ENCODE measurements around the gene CRISPLD2.

Gene CRISPLD2

GRCh38 chr16:84800158-84800978 is 19.4 kb upstream of the CRISPLD2 start:
- no peak for DNase-seq (ENCODE audit: low read depth in 2 of 2)

DNA sequence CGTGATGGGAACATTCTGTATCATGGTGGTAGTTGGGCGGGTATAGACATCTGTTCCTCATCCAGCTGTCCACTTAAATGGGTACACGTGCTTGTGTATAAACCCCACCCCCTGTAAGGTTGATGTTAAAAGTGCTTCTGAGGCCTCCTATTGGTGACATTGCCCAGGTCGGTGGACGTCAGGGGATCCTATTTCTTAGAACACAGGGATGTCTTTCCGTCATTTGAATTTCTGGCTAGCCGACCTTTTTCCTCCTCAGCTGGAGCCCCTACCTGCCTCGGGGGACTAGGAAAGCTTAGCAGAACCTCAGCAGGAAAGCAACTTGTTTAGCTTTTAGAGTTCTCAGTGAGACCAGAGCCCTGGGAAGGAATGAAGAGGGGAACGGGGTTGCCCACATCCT is 16.6 kb upstream of the CRISPLD2 start:
- DNase-seq (ENCODE audit: low read depth in 2 of 2): no peak

GRCh38 chr16:84804326-84804725 is 15.5 kb upstream of the CRISPLD2 start:
- DNase-seq (ENCODE audit: low read depth in 2 of 2): no peak

DNA sequence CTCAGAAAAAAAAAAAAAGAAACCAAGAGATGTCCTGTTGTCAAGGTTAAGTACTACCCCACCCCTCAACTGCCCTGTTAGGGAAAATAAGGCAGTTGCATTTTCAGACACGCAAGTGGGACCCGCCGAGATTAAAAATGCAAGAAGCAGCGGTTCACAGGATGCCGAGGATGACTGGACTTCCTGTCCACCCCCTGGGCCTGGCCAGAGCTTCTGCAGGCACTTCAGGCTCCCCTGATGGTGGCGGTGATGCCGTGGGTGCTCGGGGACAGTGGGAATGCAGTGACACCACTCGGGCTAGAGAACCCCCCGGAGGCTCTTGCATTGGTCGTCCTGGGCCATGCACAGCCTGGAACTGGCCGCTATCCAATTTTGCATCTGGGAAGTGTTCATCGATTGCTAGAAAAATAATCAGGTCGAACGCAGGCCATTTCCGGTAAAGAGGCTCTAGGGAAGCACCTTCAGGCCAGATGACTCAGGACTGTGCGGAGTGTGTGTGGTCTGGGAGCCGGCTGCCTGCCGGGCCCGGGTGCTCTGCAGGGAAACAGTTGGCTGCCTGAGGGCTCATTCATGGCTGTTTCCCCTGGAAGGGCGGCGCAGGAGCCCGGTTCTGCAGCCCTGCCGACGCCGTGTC is 13.4 kb upstream of the CRISPLD2 start:
- peak; percentile 57 to 61 for DNase-seq (ENCODE audit: low read depth in 2 of 2)

GRCh38 chr16:84806890-84807258 is 12.9 kb upstream of the CRISPLD2 start:
- DNase-seq (ENCODE audit: low read depth in 2 of 2): no peak

DNA sequence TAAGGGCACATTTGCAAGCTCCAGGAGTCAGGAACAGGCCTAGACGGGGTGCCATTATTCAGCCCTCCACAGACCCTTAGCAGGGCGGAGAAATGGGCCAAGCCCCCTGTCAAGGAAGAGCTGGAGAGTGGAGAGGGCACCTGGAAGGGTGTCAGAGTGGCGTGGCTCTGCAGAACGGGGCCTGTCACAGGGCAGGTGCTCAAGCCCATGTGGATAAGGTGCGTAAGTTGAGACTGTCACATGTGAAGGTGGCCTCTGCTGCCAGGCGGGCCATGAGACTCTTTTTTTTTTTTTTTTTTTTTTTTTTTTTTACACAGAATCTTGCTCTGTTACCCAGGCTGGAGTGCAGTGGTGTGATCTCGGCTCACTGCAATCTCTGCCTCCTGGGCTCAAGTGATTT is 12.0 kb upstream of the CRISPLD2 start:
- DNase-seq (ENCODE audit: low read depth in 2 of 2): no peak

GRCh38 chr16:84808826-84809225 is 11.0 kb upstream of the CRISPLD2 start:
- DNase-seq (ENCODE audit: low read depth in 2 of 2): no peak

GRCh38 chr16:84810518-84811273 is 9.1 kb upstream of the CRISPLD2 start:
- DNase-seq (ENCODE audit: low read depth in 2 of 2): peak; percentile 49 to 53

- no peak for DNase-seq (ENCODE audit: low read depth in 2 of 2)
Observed at GRCh38 chr16:84811529-84811928, 8.3 kb upstream of the CRISPLD2 start.

GRCh38 chr16:84813141-84813934 is 6.4 kb upstream of the CRISPLD2 start:
- no peak for DNase-seq (ENCODE audit: low read depth in 2 of 2)

DNA sequence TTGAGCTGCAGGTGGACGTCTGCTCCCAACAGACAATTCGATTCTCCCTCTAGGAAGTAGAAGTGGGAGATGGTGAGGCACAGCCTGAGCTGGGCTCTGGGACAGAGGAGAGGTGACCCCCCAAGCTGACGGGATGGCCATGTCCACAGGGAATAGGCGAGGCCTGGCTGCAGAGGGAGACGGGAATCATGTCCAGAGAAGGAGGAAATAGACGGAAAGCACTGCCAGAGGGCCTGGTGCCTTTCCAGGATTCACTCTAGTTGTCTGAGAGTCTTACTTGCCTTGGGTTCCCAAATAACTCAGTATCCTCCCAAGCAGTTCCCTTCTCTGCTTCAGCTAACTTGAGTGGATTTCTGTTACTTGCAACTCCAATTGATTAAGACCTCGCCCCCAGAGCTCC is 4.3 kb upstream of the CRISPLD2 start:
- no peak for DNase-seq (ENCODE audit: low read depth in 2 of 2)

GRCh38 chr16:84816023-84816422 is 3.8 kb upstream of the CRISPLD2 start:
- DNase-seq (ENCODE audit: low read depth in 2 of 2): no peak

GRCh38 chr16:84816485-84816884 is 3.3 kb upstream of the CRISPLD2 start:
- DNase-seq (ENCODE audit: low read depth in 2 of 2): no peak

- DNase-seq (ENCODE audit: low read depth in 2 of 2): no peak
Observed at GRCh38 chr16:84817206-84817605, 2.6 kb upstream of the CRISPLD2 start.

- DNase-seq (ENCODE audit: low read depth in 2 of 2): no peak
Observed at GRCh38 chr16:84817613-84818012, 2.2 kb upstream of the CRISPLD2 start.

DNA sequence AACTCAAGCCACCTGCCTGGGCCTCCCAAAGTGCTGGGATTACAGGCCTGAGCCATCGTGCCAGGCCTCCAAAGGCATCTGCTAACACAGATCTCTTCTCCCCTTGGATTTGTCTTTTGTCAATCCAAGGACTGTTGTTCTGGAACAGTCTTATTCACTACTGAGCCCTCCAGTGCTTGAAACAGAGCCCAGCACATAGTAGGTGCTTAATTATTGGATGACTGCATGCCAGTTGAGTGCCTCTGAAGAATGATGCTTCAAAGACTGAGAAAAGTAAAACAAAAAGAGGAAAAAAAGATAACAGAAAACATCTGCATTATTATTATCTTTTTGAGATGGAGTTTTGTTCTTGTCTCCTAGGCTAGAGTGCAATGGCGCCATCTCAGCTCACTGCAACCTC is 1.7 kb upstream of the CRISPLD2 start:
- DNase-seq (ENCODE audit: low read depth in 2 of 2): no peak

GRCh38 chr16:84818989-84819643 is 669 bp upstream of the CRISPLD2 start:
- DNase-seq (ENCODE audit: low read depth in 2 of 2): no peak

- no peak for DNase-seq (ENCODE audit: low read depth in 2 of 2)
Observed at GRCh38 chr16:84820305-84820684, 510 bp downstream of the CRISPLD2 start.

DNA sequence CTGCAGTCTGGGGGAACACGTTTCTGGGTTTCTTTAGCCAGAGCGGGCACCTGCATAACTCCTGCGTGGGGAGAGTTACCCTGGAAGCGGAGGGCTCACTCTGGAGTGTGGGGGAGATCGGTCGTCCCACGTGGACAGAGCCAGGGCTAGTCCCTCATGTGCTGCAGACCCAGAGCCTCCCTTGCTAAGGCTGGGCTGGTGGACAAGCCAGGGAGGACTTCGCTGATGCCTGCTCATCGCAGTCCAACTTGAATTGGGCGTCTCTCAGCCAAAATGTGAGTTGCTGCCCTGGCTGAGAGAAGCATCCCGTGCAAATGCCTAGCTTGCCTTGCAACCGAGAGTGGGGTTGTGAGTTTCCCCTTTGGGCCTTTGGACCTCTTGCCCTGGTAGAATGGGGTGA is 986 bp downstream of the CRISPLD2 start:
- DNase-seq (ENCODE audit: low read depth in 2 of 2): no peak

- DNase-seq (ENCODE audit: low read depth in 2 of 2): no peak
Observed at GRCh38 chr16:84821179-84821578, 1.4 kb downstream of the CRISPLD2 start.

Measured in fibroblast of skin of left biceps (primary cell).